ENCODE results near the gene KCNIP1. TPM values are rescaled to one million over a fixed set of nuclear protein-coding genes. Genes with fewer than 3 reads are reported as not detected.

Gene KCNIP1
- total RNA-seq, 1 experiment from 2014 or later: not detected

DNA sequence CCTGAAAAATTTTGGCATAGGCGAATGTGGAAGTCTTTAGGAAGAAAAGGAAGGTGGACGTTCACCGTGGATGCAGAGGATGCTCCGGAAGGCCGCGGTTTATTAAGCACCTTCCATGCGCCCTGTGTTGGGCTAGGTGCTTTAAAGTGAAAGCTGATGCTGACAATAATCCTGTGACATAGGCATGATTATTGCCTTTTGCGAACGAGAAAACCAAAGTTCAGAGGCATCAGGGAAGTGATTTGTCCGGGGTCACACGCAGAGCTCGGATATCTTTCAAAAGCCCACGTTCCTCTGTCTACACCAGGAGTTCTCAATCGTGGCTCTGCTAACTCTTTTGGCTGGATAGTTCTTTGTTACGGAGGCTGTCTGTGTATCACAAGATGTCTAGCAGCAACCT lies 267.7 kb downstream of the KCNIP1 start:
- CTCF ChIA-PET: no interaction called here
- ATAC-seq (no peak), DNase-seq (ENCODE audit: low read depth, low spot score) (no peak)
- no peak overlapping the region for H3K4me3 ChIP-seq (replicated peaks in 1 of 2; ENCODE audit: low read depth in 1 of 2, low read length in 2 of 2)
- no peaks in the 10 kb centered on the region for H3K36me3 ChIP-seq (ENCODE audit: control insufficient read depth in 1 of 2, insufficient read depth in 2 of 2, low read length in 2 of 2)
- BruUV-seq (replicated peaks): no TSS peak
- H3K4me1 ChIP-seq (ENCODE audit: control insufficient read depth in 1 of 2, insufficient read depth in 2 of 2, low read length in 2 of 2): no peaks in the 10 kb centered on the region
- intact Hi-C loops (cut with micrococcal nuclease): no loop called here
- no peaks in the 10 kb centered on the region for H3K9me2 ChIP-seq (ENCODE audit: insufficient read depth)
- RAD21 ChIA-PET (ENCODE audit: low non-redundant PET in 1 of 2, low total read pairs in 2 of 2, uncharacterized antibody in 2 of 2, unreplicated experiment in 2 of 2): no interaction called here
- no peak overlapping the region for H3K27ac ChIP-seq (ENCODE audit: low read depth, low read length)
- no peak overlapping the region for H2AFZ ChIP-seq (ENCODE audit: low read depth, low read length, poor library complexity, severe bottlenecking)
- no peak overlapping the region for H3K4me2 ChIP-seq (ENCODE audit: low read length)
- POLR2A ChIA-PET: no interaction called here
- TF ChIP-seq FOSL1 (IDR thresholded peaks at IDR 0.05; ENCODE audit: low read depth) (no peak), POLR2AphosphoS5 (IDR thresholded peaks at IDR 0.05; ENCODE audit: low read depth, low read length) (no peak), ZFX (IDR thresholded peaks at IDR 0.05) (no peak), CEBPB (IDR thresholded peaks at IDR 0.05; ENCODE audit: low read depth) (no peak), JUND (IDR thresholded peaks at IDR 0.05) (no peak), ATF3 (IDR thresholded peaks at IDR 0.05) (no peak), ZNF274 (IDR thresholded peaks at IDR 0.05; ENCODE audit: low read depth, low read length) (no peak), SRF (IDR thresholded peaks at IDR 0.05; ENCODE audit: low read depth) (no peak), TCF7L2 (IDR thresholded peaks at IDR 0.05; ENCODE audit: borderline replicate concordance, extremely low read depth, insufficient read depth, insufficient read length) (no peak), SP1 (IDR thresholded peaks at IDR 0.05; ENCODE audit: low read depth) (no peak), CTCF (IDR thresholded peaks at IDR 0.05 in 2 of 3, conservative IDR thresholded peaks at IDR 0.05 in 1 of 3; ENCODE audit: borderline replicate concordance in 1 of 3, insufficient read depth in 1 of 3, low read depth in 2 of 3, low read length in 2 of 3) (no peak), EZH2 (IDR thresholded peaks at IDR 0.05) (no peak)
- TF ChIP-seq, protein P1, sequence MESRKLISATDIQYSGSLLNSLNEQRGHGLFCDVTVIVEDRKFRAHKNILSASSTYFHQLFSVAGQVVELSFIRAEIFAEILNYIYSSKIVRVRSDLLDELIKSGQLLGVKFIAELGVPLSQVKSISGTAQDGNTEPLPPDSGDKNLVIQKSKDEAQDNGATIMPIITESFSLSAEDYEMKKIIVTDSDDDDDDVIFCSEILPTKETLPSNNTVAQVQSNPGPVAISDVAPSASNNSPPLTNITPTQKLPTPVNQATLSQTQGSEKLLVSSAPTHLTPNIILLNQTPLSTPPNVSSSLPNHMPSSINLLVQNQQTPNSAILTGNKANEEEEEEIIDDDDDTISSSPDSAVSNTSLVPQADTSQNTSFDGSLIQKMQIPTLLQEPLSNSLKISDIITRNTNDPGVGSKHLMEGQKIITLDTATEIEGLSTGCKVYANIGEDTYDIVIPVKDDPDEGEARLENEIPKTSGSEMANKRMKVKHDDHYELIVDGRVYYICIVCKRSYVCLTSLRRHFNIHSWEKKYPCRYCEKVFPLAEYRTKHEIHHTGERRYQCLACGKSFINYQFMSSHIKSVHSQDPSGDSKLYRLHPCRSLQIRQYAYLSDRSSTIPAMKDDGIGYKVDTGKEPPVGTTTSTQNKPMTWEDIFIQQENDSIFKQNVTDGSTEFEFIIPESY (IDR thresholded peaks at IDR 0.05; ENCODE audit: extremely low read depth, insufficient replicate concordance, low read length): no peak
- no peaks in the 10 kb centered on the region for H3K27me3 ChIP-seq (ENCODE audit: insufficient read depth, low read length)
- H3K9ac ChIP-seq (ENCODE audit: low read length): no peak overlapping the region
- H4K20me1 ChIP-seq (ENCODE audit: insufficient read depth): no peaks in the 10 kb centered on the region
- no peaks in the 10 kb centered on the region for H3K79me2 ChIP-seq (ENCODE audit: insufficient read depth, low read length)
- H3K9me3 ChIP-seq (ENCODE audit: control insufficient read depth in 1 of 2, insufficient read depth in 1 of 2, low read depth in 1 of 2, low read length in 2 of 2): no peaks in the 10 kb centered on the region
